ENCODE measurements around the gene NEU2. TPM values are rescaled to one million over a fixed set of nuclear protein-coding genes. Genes with fewer than 3 reads are reported as not detected.

Gene NEU2
- total RNA-seq, 1 experiment from 2014 or later, result not detected

DNA sequence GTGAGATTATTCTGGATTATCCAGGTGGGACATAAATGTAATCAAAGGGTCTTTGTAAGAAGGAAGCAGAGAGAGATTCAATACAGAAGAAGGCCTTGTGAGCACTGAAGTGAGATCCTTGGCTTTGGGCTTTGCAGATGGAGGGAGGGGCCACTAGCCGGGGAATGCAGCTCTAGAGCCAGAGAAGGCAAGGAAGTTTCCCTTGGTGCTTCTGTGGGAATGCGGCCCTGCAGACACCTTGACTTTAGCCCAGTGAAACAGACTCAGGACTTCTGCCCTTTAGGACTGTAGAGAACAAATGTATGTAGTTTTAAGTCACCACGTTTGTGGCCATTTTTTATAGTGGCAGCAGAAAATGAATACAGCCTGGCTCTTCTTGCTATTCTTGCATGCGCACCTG is 8.1 kb downstream of the NEU2 start (continued):
- TF ChIP-seq, protein P1, sequence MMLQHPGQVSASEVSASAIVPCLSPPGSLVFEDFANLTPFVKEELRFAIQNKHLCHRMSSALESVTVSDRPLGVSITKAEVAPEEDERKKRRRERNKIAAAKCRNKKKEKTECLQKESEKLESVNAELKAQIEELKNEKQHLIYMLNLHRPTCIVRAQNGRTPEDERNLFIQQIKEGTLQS (IDR thresholded peaks at IDR 0.05), result no peak
- no peak for TF ChIP-seq RAD21 (IDR thresholded peaks at IDR 0.05; ENCODE audit: low read depth)
- no peak for TF ChIP-seq SIN3A (IDR thresholded peaks at IDR 0.05; ENCODE audit: low read depth)

DNA sequence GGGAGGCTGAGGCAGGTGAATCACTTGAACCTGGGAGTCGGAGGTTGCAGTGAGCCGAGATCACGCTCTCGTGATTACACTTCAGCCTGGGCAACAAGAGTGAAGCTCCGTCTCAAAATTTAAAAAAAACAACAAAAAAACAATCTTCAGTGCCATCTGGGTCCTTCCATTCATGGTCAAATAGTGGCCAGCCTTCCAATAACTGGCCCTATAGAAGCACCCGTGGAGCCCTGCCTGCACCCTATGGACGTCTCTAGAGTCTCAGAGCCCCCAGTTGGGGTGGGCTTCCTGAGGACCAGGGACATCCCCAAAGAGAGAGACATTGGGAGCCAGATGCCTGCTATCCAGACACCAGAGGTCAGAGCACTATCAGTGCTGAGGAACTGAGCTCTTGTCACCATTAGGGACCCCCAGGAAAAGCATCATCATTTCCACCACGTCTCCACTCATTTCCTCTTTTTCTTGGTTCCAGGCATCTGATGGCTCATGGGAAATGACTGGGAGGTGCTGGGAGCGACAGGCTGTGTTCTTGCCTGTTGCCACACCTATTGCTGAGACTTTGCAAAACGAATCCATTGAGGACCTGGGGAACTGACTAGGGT is 9.4 kb downstream of the NEU2 start:
- H3K27me3 ChIP-seq (ENCODE audit: insufficient read depth, low read length), result no peaks in the 10 kb centered on the region
- H3K4me2 ChIP-seq (ENCODE audit: low read length), result no peak overlapping the region
- H2AFZ ChIP-seq (ENCODE audit: low read depth, low read length, poor library complexity, severe bottlenecking), result no peak overlapping the region
- DNase-seq (ENCODE audit: low read depth, low spot score), result no peak
- BruUV-seq (replicated peaks), result no TSS peak
- H3K9ac ChIP-seq (ENCODE audit: low read length), result no peak overlapping the region
- no peak overlapping the region for H3K27ac ChIP-seq (ENCODE audit: low read depth, low read length)
- no peaks in the 10 kb centered on the region for H3K9me2 ChIP-seq (ENCODE audit: insufficient read depth)
- H3K79me2 ChIP-seq (ENCODE audit: insufficient read depth, low read length), result no peaks in the 10 kb centered on the region
- ATAC-seq, result no peak
- no peaks in the 10 kb centered on the region for H3K4me1 ChIP-seq (ENCODE audit: control insufficient read depth in 1 of 2, insufficient read depth in 2 of 2, low read length in 2 of 2)
- no peak overlapping the region for H3K4me3 ChIP-seq (replicated peaks in 1 of 2; ENCODE audit: low read depth in 1 of 2, low read length in 2 of 2)
- ChIA-PET RAD21 (ENCODE audit: low non-redundant PET in 1 of 2, low total read pairs in 2 of 2, uncharacterized antibody in 2 of 2, unreplicated experiment in 2 of 2) (no interaction called here), POLR2A (no interaction called here), CTCF (no interaction called here)
- H3K9me3 ChIP-seq (ENCODE audit: control insufficient read depth in 1 of 2, insufficient read depth in 1 of 2, low read depth in 1 of 2, low read length in 2 of 2), result no peaks in the 10 kb centered on the region
- no peaks in the 10 kb centered on the region for H4K20me1 ChIP-seq (ENCODE audit: insufficient read depth)
- TF ChIP-seq SIN3A (IDR thresholded peaks at IDR 0.05; ENCODE audit: low read depth), result no peak
- TF ChIP-seq, protein P1 (IDR thresholded peaks at IDR 0.05), result no peak
- no peak for TF ChIP-seq EZH2 (IDR thresholded peaks at IDR 0.05)
- no peak for TF ChIP-seq RAD21 (IDR thresholded peaks at IDR 0.05; ENCODE audit: low read depth)
- TF ChIP-seq, protein P2, sequence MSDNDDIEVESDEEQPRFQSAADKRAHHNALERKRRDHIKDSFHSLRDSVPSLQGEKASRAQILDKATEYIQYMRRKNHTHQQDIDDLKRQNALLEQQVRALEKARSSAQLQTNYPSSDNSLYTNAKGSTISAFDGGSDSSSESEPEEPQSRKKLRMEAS (IDR thresholded peaks at IDR 0.05), result no peak
- intact Hi-C loops (cut with micrococcal nuclease), result no loop called here
- H3K36me3 ChIP-seq (ENCODE audit: control insufficient read depth in 1 of 2, insufficient read depth in 2 of 2, low read length in 2 of 2), result no peaks in the 10 kb centered on the region

DNA sequence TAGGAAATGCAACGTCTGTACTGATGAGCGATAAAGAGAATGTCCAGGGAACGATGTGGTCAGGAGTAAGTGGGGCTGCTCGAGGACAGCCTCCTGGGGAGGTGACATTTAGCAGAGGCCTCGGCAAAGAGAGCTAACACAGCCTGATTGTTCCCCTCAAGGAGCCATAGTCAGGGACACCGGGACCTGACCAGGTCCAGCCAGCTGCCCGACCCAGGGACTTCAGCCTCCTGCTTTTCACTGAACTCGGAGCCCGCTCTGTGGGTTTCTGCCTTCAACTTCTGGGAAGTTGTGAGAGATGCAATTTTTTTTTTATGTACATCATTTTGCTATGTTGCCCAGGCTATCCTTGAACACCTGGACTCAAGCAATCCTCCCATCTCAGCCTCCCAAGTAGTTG is 10.1 kb downstream of the NEU2 start:
- Histone ChIP-seq H4K20me1 (ENCODE audit: insufficient read depth) (no peaks in the 10 kb centered on the region), H3K4me2 (ENCODE audit: low read length) (no peak overlapping the region), H3K4me1 (ENCODE audit: control insufficient read depth in 1 of 2, insufficient read depth in 2 of 2, low read length in 2 of 2) (no peaks in the 10 kb centered on the region), H3K27me3 (ENCODE audit: insufficient read depth, low read length) (no peaks in the 10 kb centered on the region), H2AFZ (ENCODE audit: low read depth, low read length, poor library complexity, severe bottlenecking) (no peak overlapping the region), H3K9ac (ENCODE audit: low read length) (no peak overlapping the region), H3K79me2 (ENCODE audit: insufficient read depth, low read length) (no peaks in the 10 kb centered on the region), H3K4me3 (replicated peaks in 1 of 2; ENCODE audit: low read depth in 1 of 2, low read length in 2 of 2) (no peak overlapping the region), H3K9me2 (ENCODE audit: insufficient read depth) (no peaks in the 10 kb centered on the region), H3K9me3 (ENCODE audit: control insufficient read depth in 1 of 2, insufficient read depth in 1 of 2, low read depth in 1 of 2, low read length in 2 of 2) (no peaks in the 10 kb centered on the region), H3K36me3 (ENCODE audit: control insufficient read depth in 1 of 2, insufficient read depth in 2 of 2, low read length in 2 of 2) (no peaks in the 10 kb centered on the region), H3K27ac (ENCODE audit: low read depth, low read length) (no peak overlapping the region)
- ChIA-PET CTCF (no interaction called here), RAD21 (ENCODE audit: low non-redundant PET in 1 of 2, low total read pairs in 2 of 2, uncharacterized antibody in 2 of 2, unreplicated experiment in 2 of 2) (no interaction called here), POLR2A (no interaction called here)
- intact Hi-C loops (cut with micrococcal nuclease), result no loop called here
- DNase-seq (ENCODE audit: low read depth, low spot score) (no peak), ATAC-seq (no peak)
- BruUV-seq (replicated peaks), result no TSS peak
- TF ChIP-seq, protein P1 (IDR thresholded peaks at IDR 0.05), result no peak
- TF ChIP-seq, protein P3, sequence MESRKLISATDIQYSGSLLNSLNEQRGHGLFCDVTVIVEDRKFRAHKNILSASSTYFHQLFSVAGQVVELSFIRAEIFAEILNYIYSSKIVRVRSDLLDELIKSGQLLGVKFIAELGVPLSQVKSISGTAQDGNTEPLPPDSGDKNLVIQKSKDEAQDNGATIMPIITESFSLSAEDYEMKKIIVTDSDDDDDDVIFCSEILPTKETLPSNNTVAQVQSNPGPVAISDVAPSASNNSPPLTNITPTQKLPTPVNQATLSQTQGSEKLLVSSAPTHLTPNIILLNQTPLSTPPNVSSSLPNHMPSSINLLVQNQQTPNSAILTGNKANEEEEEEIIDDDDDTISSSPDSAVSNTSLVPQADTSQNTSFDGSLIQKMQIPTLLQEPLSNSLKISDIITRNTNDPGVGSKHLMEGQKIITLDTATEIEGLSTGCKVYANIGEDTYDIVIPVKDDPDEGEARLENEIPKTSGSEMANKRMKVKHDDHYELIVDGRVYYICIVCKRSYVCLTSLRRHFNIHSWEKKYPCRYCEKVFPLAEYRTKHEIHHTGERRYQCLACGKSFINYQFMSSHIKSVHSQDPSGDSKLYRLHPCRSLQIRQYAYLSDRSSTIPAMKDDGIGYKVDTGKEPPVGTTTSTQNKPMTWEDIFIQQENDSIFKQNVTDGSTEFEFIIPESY (IDR thresholded peaks at IDR 0.05; ENCODE audit: extremely low read depth, insufficient replicate concordance, low read length), result no peak
- TF ChIP-seq, protein P4, sequence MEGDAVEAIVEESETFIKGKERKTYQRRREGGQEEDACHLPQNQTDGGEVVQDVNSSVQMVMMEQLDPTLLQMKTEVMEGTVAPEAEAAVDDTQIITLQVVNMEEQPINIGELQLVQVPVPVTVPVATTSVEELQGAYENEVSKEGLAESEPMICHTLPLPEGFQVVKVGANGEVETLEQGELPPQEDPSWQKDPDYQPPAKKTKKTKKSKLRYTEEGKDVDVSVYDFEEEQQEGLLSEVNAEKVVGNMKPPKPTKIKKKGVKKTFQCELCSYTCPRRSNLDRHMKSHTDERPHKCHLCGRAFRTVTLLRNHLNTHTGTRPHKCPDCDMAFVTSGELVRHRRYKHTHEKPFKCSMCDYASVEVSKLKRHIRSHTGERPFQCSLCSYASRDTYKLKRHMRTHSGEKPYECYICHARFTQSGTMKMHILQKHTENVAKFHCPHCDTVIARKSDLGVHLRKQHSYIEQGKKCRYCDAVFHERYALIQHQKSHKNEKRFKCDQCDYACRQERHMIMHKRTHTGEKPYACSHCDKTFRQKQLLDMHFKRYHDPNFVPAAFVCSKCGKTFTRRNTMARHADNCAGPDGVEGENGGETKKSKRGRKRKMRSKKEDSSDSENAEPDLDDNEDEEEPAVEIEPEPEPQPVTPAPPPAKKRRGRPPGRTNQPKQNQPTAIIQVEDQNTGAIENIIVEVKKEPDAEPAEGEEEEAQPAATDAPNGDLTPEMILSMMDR (IDR thresholded peaks at IDR 0.05 in 2 of 3, conservative IDR thresholded peaks at IDR 0.05 in 1 of 3; ENCODE audit: borderline replicate concordance in 1 of 3, insufficient read depth in 1 of 3, low read depth in 2 of 3, low read length in 2 of 3), result no peak
- TF ChIP-seq ELF1 (IDR thresholded peaks at IDR 0.05; ENCODE audit: borderline replicate concordance, low read depth) (no peak), YY1 (IDR thresholded peaks at IDR 0.05; ENCODE audit: extremely low read depth, insufficient replicate concordance, low read depth, low read length) (no peak), CBX3 (IDR thresholded peaks at IDR 0.05; ENCODE audit: low read depth) (no peak), EZH2 (IDR thresholded peaks at IDR 0.05) (no peak), RAD21 (IDR thresholded peaks at IDR 0.05; ENCODE audit: low read depth) (no peak), ZFX (IDR thresholded peaks at IDR 0.05) (no peak)
- TF ChIP-seq, protein P2 (IDR thresholded peaks at IDR 0.05), result no peak

Data from HCT116 (cell line).